K562 (cell line): ENCODE measurements around the gene UFC1. TPM values are rescaled to one million over a fixed set of nuclear protein-coding genes. Genes with fewer than 3 reads are reported as not detected.

Source experiments
- ASH1L ChIP-seq: fragments of 450-650 bp; IDR thresholded peaks from 2 replicates; pipeline ENCODE4 v1.6.1; 2018; ENCODE audit warnings: borderline replicate concordance, mild to moderate bottlenecking, low read depth; ENCODE audit not compliant: partially characterized antibody
- BCOR ChIP-seq: fragments of 450-650 bp; IDR thresholded peaks from 2 replicates; pipeline ENCODE4 v1.6.1; 2016
- CTBP1 ChIP-seq: fragments of 450-650 bp; IDR thresholded peaks from 2 replicates; pipeline ENCODE4 v1.6.1; 2016; ENCODE audit warnings: borderline replicate concordance
- EP400 ChIP-seq: fragments of 450-650 bp; IDR thresholded peaks from 2 replicates; pipeline ENCODE4 v1.6.1; 2017; ENCODE audit warnings: antibody characterized with exemption, mild to moderate bottlenecking, moderate library complexity
- ERF ChIP-seq: fragments of 450-650 bp; formaldehyde crosslinking; IDR thresholded peaks from 2 replicates; pipeline ENCODE4 v1.4.0; 2020; ENCODE audit warnings: mild to moderate bottlenecking, mixed read lengths
- ESRRA ChIP-seq: fragments of 450-650 bp; IDR thresholded peaks from 2 replicates; pipeline ENCODE4 v1.6.1; 2014; ENCODE audit warnings: low read depth, mild to moderate bottlenecking, moderate library complexity, borderline replicate concordance
- FOS ChIP-seq: IDR thresholded peaks from 3 replicates; pipeline ENCODE4 v1.6.1; 2011; ENCODE audit not compliant: insufficient read length; ENCODE audit errors: extremely low read depth
- GATA2 ChIP-seq: sonication (generic); formaldehyde crosslinking; IDR thresholded peaks from 2 replicates; pipeline ENCODE4 v1.4.0; 2020; ENCODE audit warnings: mild to moderate bottlenecking, missing genetic modification reagents
- HNRNPLL ChIP-seq: fragments of 200-400 bp; formaldehyde crosslinking; IDR thresholded peaks from 2 replicates; pipeline ENCODE4 v1.6.1; 2017; ENCODE audit warnings: low read length, low read depth, mild to moderate bottlenecking; ENCODE audit not compliant: poor library complexity, severe bottlenecking
- L3MBTL2 ChIP-seq: fragments of 450-650 bp; IDR thresholded peaks from 2 replicates; pipeline ENCODE4 v1.6.1; 2016; ENCODE audit warnings: mild to moderate bottlenecking, moderate library complexity
- MXI1 ChIP-seq: IDR thresholded peaks from 2 replicates; pipeline ENCODE4 v1.6.1; 2011; ENCODE audit warnings: low read depth, mild to moderate bottlenecking, improper control_type of control experiment, low read length
- NFIC ChIP-seq: fragments of 450-650 bp; IDR thresholded peaks from 2 replicates; pipeline ENCODE4 v1.6.1; 2017; ENCODE audit warnings: mild to moderate bottlenecking, inconsistent platforms
- NUFIP1 ChIP-seq: fragments of 450-650 bp; IDR thresholded peaks from 2 replicates; pipeline ENCODE4 v1.6.1; 2018; ENCODE audit not compliant: partially characterized antibody
- POU5F1 ChIP-seq: fragments of 150-350 bp; IDR thresholded peaks from 2 replicates; pipeline ENCODE4 v1.6.1; 2014; ENCODE audit warnings: borderline replicate concordance, low read length, low read depth, mild to moderate bottlenecking; ENCODE audit not compliant: partially characterized antibody
- RCOR1 ChIP-seq, 2 experiments: IDR thresholded peaks; 2 replicates each; pipeline ENCODE4 v1.6.1; 2012; ENCODE audit warnings: low read depth in 2 of 2, low read length in 2 of 2, borderline replicate concordance in 1 of 2, improper control_type of control experiment in 1 of 2
- SMARCC2 ChIP-seq: fragments of 450-650 bp; IDR thresholded peaks from 2 replicates; pipeline ENCODE4 v1.6.1; 2017; ENCODE audit warnings: antibody characterized with exemption, moderate library complexity, mild to moderate bottlenecking, low read depth
- TAF1 ChIP-seq: IDR thresholded peaks from 2 replicates; pipeline ENCODE4 v1.6.1; 2011; ENCODE audit warnings: mild to moderate bottlenecking, low read length, moderate library complexity; ENCODE audit not compliant: insufficient read depth, control insufficient read depth, severe bottlenecking; ENCODE audit errors: extremely low read depth
- TAL1 ChIP-seq: fragments of 450-650 bp; IDR thresholded peaks from 2 replicates; pipeline ENCODE4 v1.6.1; 2016; ENCODE audit warnings: mild to moderate bottlenecking
- TCF3 ChIP-seq: sonication (generic); formaldehyde crosslinking; IDR thresholded peaks from 2 replicates; pipeline ENCODE4 v1.4.0; 2020; ENCODE audit warnings: mild to moderate bottlenecking, missing genetic modification reagents
- TCF7 ChIP-seq: sonication (generic); IDR thresholded peaks from 2 replicates; pipeline ENCODE4 v1.6.1; 2016; ENCODE audit warnings: antibody characterized with exemption, borderline replicate concordance
- U2AF2 ChIP-seq: fragments of 200-400 bp; formaldehyde crosslinking; optimal IDR thresholded peaks from 2 replicates; pipeline ENCODE3; 2017; ENCODE audit warnings: low read depth, mild to moderate bottlenecking, low read length
- ZNF584 ChIP-seq: fragments of 200-800 bp; sonication (Bioruptor generic); IDR thresholded peaks from 2 replicates; pipeline ENCODE4 v1.6.1; 2016; ENCODE audit warnings: low read depth, mild to moderate bottlenecking, missing genetic modification characterization, missing compliant biosample characterization
- ZSCAN29 ChIP-seq: fragments of 450-650 bp; IDR thresholded peaks from 2 replicates; pipeline ENCODE4 v1.6.1; 2017
- polyA plus RNA-seq, 8 experiments: library from polyadenylated mRNA; depleted of rRNA in 4 of 8; stranded (reverse) in 5 of 8; unstranded in 3 of 8; fragments of >200 nt; fragmentation: Nextera tagmentation in 2 of 8; fragmentation: Illumina TruSeq in 1 of 8; extraction: Ambion mirVana in 2 of 8; extraction: Trizol in 1 of 8; gene quantifications; 2 replicates each; pipeline versions ENCODE4 v1.2.1 to v1.2.3, GENCODE V29; 2011 to 2014; ENCODE audit warnings: inconsistent platforms in 1 of 8, missing spikeins in 1 of 8
- total RNA-seq, 7 experiments: library from RNA; depleted of rRNA in 6 of 7; stranded (reverse); fragments of >200 nt in 6 of 7; fragmentation: Illumina TruSeq in 2 of 7; extraction: Trizol in 2 of 7; gene quantifications; 2 replicates each; pipeline versions ENCODE4 v1.2.1 to v1.2.3, GENCODE V29; 2011 to 2021; ENCODE audit warnings: low replicate concordance in 1 of 7
- TF ChIP-seq, protein P1 (sequence below): IDR thresholded peaks from 3 replicates; pipeline ENCODE4 v1.6.1; 2011; ENCODE audit warnings: borderline replicate concordance, mild to moderate bottlenecking; ENCODE audit not compliant: insufficient read length, insufficient read depth
- TF ChIP-seq, protein P2 (sequence below): sonication (generic); formaldehyde crosslinking; IDR thresholded peaks from 2 replicates; pipeline ENCODE4 v1.9.0; 2022; ENCODE audit warnings: mild to moderate bottlenecking, missing genetic modification reagents
- TF ChIP-seq, protein P3 (sequence below): fragments of 250-450 bp; sonication (Bioruptor Pico); IDR thresholded peaks from 2 replicates; pipeline ENCODE4 v1.5.0; 2021; ENCODE audit warnings: mild to moderate bottlenecking, borderline replicate concordance
- TF ChIP-seq, protein P4 (sequence below): sonication (generic); formaldehyde crosslinking; IDR thresholded peaks from 2 replicates; pipeline ENCODE4 v1.8.0; 2022; ENCODE audit warnings: missing genetic modification reagents, mild to moderate bottlenecking, moderate library complexity, borderline replicate concordance

UFC1 gene
- total and polyA plus RNA-seq, 9 of the 15 experiments (the other 6 are each of a cell fraction or from before 2014, with no cell fraction given) = 92.8 to 220 (median 161) TPM

DNA sequence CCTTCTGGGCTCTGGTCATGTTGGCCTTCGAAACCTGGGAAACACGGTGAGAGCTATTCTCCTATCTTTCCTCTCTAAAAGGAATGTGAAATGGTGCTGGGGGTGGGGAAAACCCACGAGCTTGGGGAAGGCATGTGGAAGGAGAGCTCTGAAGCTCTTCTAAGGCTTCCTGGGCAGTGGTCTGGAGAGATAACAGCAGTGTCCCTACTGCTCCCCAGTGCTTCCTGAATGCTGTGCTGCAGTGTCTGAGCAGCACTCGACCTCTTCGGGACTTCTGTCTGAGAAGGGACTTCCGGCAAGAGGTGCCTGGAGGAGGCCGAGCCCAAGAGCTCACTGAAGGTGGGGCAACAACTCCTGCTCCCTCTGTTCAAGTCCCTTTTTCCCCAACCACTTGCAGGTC is 8.3 kb downstream of the UFC1 start (continued):
- TF ChIP-seq ERF (CRISPR knock-in tag) (no peak), RCOR1 (IDR thresholded peaks at IDR 0.05; ENCODE audit: borderline replicate concordance in 1 of 2, low read depth in 2 of 2, low read length in 2 of 2) (0 out of 4 replicates have a peak, but pooled peaks of 1 of the 2 experiments have one; percentile 53), NFIC (no peak; the same call in 1 of the 2 replicates), ZNF584 (CRISPR knock-in tag) (0 out of 2 replicates have a peak, but pooled peaks have one; percentile 20), U2AF2 (no peak), NUFIP1 (no peak), MXI1 (no peak), TCF7 (no peak), BCOR (no peak; the same call in 1 of the 2 replicates), GATA2 (CRISPR knock-in tag) (no peak), ESRRA (0 out of 2 replicates have a peak, but pooled peaks have one; percentile 11), TAL1 (peak; percentile 51), FOS (no peak), L3MBTL2 (peak; percentile 59), EP400 (peak; percentile 63), ASH1L (no peak), CTBP1 (peak; percentile 34; the same call in 1 of the 2 replicates), SMARCC2 (no peak), POU5F1 (no peak), TAF1 (peak; percentile 40), HNRNPLL (no peak), TCF3 (CRISPR knock-in tag) (peak; percentile 77), ZSCAN29 (no peak)
- TF ChIP-seq, protein P1, sequence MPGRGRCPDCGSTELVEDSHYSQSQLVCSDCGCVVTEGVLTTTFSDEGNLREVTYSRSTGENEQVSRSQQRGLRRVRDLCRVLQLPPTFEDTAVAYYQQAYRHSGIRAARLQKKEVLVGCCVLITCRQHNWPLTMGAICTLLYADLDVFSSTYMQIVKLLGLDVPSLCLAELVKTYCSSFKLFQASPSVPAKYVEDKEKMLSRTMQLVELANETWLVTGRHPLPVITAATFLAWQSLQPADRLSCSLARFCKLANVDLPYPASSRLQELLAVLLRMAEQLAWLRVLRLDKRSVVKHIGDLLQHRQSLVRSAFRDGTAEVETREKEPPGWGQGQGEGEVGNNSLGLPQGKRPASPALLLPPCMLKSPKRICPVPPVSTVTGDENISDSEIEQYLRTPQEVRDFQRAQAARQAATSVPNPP = no peak
- TF ChIP-seq, protein P2, sequence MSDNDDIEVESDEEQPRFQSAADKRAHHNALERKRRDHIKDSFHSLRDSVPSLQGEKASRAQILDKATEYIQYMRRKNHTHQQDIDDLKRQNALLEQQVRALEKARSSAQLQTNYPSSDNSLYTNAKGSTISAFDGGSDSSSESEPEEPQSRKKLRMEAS (CRISPR knock-in tag) = no peak
- TF ChIP-seq, protein P3, sequence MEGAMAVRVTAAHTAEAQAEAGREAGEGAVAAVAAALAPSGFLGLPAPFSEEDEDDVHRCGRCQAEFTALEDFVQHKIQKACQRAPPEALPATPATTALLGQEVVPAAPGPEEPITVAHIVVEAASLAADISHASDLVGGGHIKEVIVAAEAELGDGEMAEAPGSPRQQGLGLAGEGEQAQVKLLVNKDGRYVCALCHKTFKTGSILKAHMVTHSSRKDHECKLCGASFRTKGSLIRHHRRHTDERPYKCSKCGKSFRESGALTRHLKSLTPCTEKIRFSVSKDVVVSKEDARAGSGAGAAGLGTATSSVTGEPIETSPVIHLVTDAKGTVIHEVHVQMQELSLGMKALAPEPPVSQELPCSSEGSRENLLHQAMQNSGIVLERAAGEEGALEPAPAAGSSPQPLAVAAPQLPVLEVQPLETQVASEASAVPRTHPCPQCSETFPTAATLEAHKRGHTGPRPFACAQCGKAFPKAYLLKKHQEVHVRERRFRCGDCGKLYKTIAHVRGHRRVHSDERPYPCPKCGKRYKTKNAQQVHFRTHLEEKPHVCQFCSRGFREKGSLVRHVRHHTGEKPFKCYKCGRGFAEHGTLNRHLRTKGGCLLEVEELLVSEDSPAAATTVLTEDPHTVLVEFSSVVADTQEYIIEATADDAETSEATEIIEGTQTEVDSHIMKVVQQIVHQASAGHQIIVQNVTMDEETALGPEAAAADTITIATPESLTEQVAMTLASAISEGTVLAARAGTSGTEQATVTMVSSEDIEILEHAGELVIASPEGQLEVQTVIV (CRISPR knock-in tag) = no peak
- TF ChIP-seq, protein P4, sequence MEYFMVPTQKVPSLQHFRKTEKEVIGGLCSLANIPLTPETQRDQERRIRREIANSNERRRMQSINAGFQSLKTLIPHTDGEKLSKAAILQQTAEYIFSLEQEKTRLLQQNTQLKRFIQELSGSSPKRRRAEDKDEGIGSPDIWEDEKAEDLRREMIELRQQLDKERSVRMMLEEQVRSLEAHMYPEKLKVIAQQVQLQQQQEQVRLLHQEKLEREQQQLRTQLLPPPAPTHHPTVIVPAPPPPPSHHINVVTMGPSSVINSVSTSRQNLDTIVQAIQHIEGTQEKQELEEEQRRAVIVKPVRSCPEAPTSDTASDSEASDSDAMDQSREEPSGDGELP = no peak; the same call in 1 of the 2 replicates
